GM23338 (cell line): ENCODE results near the gene STK32C.

ENCODE experiments used
- CREB1 ChIP-seq: fragments of 250-450 bp; sonication (Bioruptor Pico); IDR thresholded peaks from 2 replicates; pipeline ENCODE4 v1.5.0; 2020; ENCODE audit warnings: low read depth, mild to moderate bottlenecking, moderate library complexity
- CTCF ChIP-seq, 2 experiments: fragments of 200-600 bp in 1 of 2; sonication (generic) in 1 of 2; conservative IDR thresholded peaks; 2 replicates each; pipeline versions ENCODE4 v1.5.1 to v1.6.1; 2016 to 2017; ENCODE audit warnings: antibody characterized with exemption in 2 of 2, low read depth in 2 of 2, mild to moderate bottlenecking in 2 of 2, moderate library complexity in 1 of 2
- ETS1 ChIP-seq: IDR thresholded peaks from 2 replicates; pipeline ENCODE4 v1.6.1; 2016; ENCODE audit warnings: antibody characterized with exemption
- EZH2 ChIP-seq: fragments of 200-600 bp; sonication (generic); IDR thresholded peaks from one replicate; pipeline ENCODE4 v1.8.0; 2017; ENCODE audit warnings: antibody characterized with exemption, mild to moderate bottlenecking, low read depth; ENCODE audit not compliant: unreplicated experiment
- EZH2phosphoT487 ChIP-seq: fragments of 200-600 bp; sonication (generic); IDR thresholded peaks from one replicate; pipeline ENCODE4 v1.8.1; 2018; ENCODE audit warnings: antibody characterized with exemption; ENCODE audit not compliant: unreplicated experiment
- JUNB ChIP-seq: IDR thresholded peaks from one replicate; pipeline ENCODE4 v1.6.1; 2016; ENCODE audit warnings: antibody characterized with exemption; ENCODE audit not compliant: unreplicated experiment
- NANOG ChIP-seq: IDR thresholded peaks from 2 replicates; pipeline ENCODE4 v1.6.1; 2016; ENCODE audit warnings: antibody characterized with exemption, borderline replicate concordance
- POLR2AphosphoS5 ChIP-seq: IDR thresholded peaks from 2 replicates; pipeline ENCODE4 v1.6.1; 2016; ENCODE audit warnings: antibody characterized with exemption, low read depth
- REST ChIP-seq: IDR thresholded peaks from one replicate; pipeline ENCODE4 v1.6.1; 2018; ENCODE audit warnings: antibody characterized with exemption; ENCODE audit not compliant: unreplicated experiment
- STAT1 ChIP-seq: IDR thresholded peaks from one replicate; pipeline ENCODE4 v1.6.1; 2016; ENCODE audit warnings: antibody characterized with exemption; ENCODE audit not compliant: unreplicated experiment

GRCh38 chr10:132256866-132257265, 50.9 kb downstream of the STK32C start:
- TF ChIP-seq POLR2AphosphoS5, result no peak
- no peak for TF ChIP-seq CTCF (conservative IDR thresholded peaks at IDR 0.05; ENCODE audit: low read depth in 2 of 2)
- no peak for TF ChIP-seq EZH2
- TF ChIP-seq EZH2phosphoT487, result no peak
- no peak for TF ChIP-seq STAT1
- no peak for TF ChIP-seq CREB1 (CRISPR knock-in tag)
- TF ChIP-seq NANOG, result no peak
- no peak for TF ChIP-seq REST
- no peak for TF ChIP-seq ETS1
- TF ChIP-seq JUNB, result no peak
